SU-DHL-6 (cell line): ENCODE results near the gene EMILIN1.

Experiments used
- EZH2phosphoT487 ChIP-seq: fragments of 200-600 bp; sonication (generic), shearing (Covaris generic); conservative IDR thresholded peaks from 2 replicates; pipeline ENCODE4 v1.6.1; 2018; ENCODE audit warnings: mild to moderate bottlenecking, antibody characterized with exemption, low read length, moderate library complexity, mixed read lengths
- TF ChIP-seq, protein P1 (sequence below): fragments of 200-600 bp; sonication (generic); IDR thresholded peaks from one replicate; pipeline ENCODE4 v1.5.1; 2017; ENCODE audit warnings: antibody characterized with exemption, mild to moderate bottlenecking, low read length, moderate library complexity; ENCODE audit not compliant: insufficient read depth, poor library complexity, severe bottlenecking

DNA sequence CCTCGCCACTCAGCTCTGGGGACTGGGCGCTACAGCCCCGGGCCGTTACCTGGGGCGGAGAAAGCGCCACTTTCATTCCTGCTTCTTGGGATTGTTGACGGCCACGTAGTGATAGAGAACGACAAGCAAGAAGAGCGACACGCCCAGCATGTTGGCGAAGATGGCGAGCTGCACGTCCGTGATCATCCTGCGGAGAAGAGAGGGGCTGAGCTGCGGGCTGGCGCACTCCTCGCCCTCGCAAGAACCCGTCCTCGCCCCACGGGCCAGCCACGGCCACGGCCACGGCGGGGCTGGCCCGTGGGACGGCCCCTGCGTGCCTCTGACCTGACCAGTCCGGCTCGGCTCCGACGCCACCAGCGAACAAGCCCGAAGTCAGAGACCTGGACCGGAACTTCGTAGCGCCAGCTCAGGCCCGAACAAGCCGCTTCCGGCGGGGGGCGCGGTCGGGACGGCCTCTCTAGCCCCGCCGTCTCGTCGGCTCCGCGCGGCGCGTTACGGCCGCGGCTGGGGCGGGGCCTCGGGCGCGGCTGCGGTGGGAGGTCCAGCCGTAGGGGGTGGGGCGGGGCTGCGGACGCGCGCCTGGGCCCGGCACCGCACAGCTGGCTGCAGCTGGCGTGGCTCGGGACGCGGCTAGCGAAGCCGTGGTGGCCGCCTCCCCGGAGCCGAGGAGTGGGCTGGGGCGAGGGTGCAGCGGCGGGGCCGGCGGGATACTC is 7.0 kb upstream of the EMILIN1 start, which contains the start of gene OST4:
- TF ChIP-seq, protein P1, sequence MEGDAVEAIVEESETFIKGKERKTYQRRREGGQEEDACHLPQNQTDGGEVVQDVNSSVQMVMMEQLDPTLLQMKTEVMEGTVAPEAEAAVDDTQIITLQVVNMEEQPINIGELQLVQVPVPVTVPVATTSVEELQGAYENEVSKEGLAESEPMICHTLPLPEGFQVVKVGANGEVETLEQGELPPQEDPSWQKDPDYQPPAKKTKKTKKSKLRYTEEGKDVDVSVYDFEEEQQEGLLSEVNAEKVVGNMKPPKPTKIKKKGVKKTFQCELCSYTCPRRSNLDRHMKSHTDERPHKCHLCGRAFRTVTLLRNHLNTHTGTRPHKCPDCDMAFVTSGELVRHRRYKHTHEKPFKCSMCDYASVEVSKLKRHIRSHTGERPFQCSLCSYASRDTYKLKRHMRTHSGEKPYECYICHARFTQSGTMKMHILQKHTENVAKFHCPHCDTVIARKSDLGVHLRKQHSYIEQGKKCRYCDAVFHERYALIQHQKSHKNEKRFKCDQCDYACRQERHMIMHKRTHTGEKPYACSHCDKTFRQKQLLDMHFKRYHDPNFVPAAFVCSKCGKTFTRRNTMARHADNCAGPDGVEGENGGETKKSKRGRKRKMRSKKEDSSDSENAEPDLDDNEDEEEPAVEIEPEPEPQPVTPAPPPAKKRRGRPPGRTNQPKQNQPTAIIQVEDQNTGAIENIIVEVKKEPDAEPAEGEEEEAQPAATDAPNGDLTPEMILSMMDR, result no peak
- no peak for TF ChIP-seq EZH2phosphoT487
